ENCODE measurements around the gene MYMX.

- no peak for TF ChIP-seq REST (IDR thresholded peaks at IDR 0.05)
- no peak for TF ChIP-seq CTCF (IDR thresholded peaks at IDR 0.05; ENCODE audit: low read depth, low read length, missing input control)
- no peak for TF ChIP-seq YY1 (IDR thresholded peaks at IDR 0.05)
- no peak for TF ChIP-seq EGR1 (IDR thresholded peaks at IDR 0.05; ENCODE audit: low read depth in 2 of 2)
- TF ChIP-seq SP1 (IDR thresholded peaks at IDR 0.05): no peak
Measured at GRCh38 chr6:44201638-44202303, 15.0 kb upstream of the MYMX start.

Measured in liver (tissue), 3 donors.